Lower leg skin (tissue), 3 donors: ENCODE results near the gene GPC5.

Source experiments
- POLR2A ChIP-seq, 2 donors: fragments of 450-650 bp; IDR thresholded peaks; one replicate each; pipeline ENCODE4 v1.6.1; 2016 to 2017; ENCODE audit warnings: antibody characterized with exemption in 2 of 2, mild to moderate bottlenecking in 1 of 2, moderate library complexity in 1 of 2
- TF ChIP-seq, protein P1 (sequence below), 3 donors: fragments of 450-650 bp; IDR thresholded peaks; one replicate each; pipeline ENCODE4 v1.5.1; 2016; ENCODE audit warnings: antibody characterized with exemption in 3 of 3, mild to moderate bottlenecking in 3 of 3, moderate library complexity in 2 of 3

DNA sequence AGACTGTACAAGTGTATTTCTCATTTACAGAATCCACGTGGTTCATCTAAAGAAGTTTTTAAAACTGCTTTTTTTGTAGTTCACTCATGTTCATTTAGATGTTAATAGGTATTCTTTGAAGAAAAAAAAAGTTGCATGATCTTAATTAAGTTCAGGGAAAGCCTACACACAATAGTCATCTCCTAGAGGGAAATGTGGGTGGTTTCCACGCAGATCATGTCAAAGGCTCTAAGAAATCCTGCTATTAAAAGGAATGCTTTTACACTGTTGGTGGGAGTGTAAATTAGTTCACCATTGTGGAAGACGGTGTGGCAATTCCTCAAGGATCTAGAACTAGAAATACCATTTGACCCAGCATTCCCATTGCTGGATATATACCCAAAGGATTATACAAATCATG is 312.3 kb downstream of the GPC5 start:
- TF ChIP-seq, protein P1, sequence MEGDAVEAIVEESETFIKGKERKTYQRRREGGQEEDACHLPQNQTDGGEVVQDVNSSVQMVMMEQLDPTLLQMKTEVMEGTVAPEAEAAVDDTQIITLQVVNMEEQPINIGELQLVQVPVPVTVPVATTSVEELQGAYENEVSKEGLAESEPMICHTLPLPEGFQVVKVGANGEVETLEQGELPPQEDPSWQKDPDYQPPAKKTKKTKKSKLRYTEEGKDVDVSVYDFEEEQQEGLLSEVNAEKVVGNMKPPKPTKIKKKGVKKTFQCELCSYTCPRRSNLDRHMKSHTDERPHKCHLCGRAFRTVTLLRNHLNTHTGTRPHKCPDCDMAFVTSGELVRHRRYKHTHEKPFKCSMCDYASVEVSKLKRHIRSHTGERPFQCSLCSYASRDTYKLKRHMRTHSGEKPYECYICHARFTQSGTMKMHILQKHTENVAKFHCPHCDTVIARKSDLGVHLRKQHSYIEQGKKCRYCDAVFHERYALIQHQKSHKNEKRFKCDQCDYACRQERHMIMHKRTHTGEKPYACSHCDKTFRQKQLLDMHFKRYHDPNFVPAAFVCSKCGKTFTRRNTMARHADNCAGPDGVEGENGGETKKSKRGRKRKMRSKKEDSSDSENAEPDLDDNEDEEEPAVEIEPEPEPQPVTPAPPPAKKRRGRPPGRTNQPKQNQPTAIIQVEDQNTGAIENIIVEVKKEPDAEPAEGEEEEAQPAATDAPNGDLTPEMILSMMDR (IDR thresholded peaks at IDR 0.05) = no peak
- no peak for TF ChIP-seq POLR2A (IDR thresholded peaks at IDR 0.05)
